ENCODE results near the gene UBA1. TPM values are rescaled to one million over a fixed set of nuclear protein-coding genes. Genes with fewer than 3 reads are reported as not detected.

Gene UBA1
- polyA plus RNA-seq, 1 donor (not counting 4 experiments of a cell fraction or from before 2014, with no cell fraction given), result 236 TPM

- Histone ChIP-seq H3K36me3 (ENCODE audit: control insufficient read depth in 2 of 2, extremely low read depth in 1 of 2, insufficient read depth in 2 of 2, low read length in 2 of 2) (peaks cover 69 to 85% of the 10 kb centered on the region in 2 experiments), H4K20me1 (ENCODE audit: control insufficient read depth, extremely low read depth, insufficient read depth, low read length) (peaks cover 23% of the 10 kb centered on the region), H3K4me2 (ENCODE audit: control insufficient read depth, extremely low read depth, insufficient read depth, low read depth, low read length) (no peak overlapping the region), H3K4me1 (ENCODE audit: control insufficient read depth, extremely low read depth, insufficient read depth, low read length) (peaks cover 4% of the 10 kb centered on the region), H3K9ac (ENCODE audit: control insufficient read depth, extremely low read depth, insufficient read depth, low read length) (no peak overlapping the region), H3K79me2 (ENCODE audit: control insufficient read depth, insufficient read depth, low read length) (peaks cover 47% of the 10 kb centered on the region), H3K9me1 (ENCODE audit: control insufficient read depth, extremely low read depth, insufficient read depth, low read length) (no peaks in the 10 kb centered on the region), H3K27me3 (ENCODE audit: control insufficient read depth, extremely low read depth, insufficient read depth, low read length) (no peaks in the 10 kb centered on the region), H3K9me3 (ENCODE audit: control insufficient read depth, low read depth, low read length) (no peaks in the 10 kb centered on the region), H3K27ac (ENCODE audit: control insufficient read depth, insufficient read depth, low read length) (peak overlapping the region; percentile 33), H2AFZ (ENCODE audit: control insufficient read depth, low read length) (no peak overlapping the region), H3K4me3 (ENCODE audit: control insufficient read depth in 2 of 3, extremely low read depth in 1 of 3, insufficient read depth in 2 of 3, low read depth in 1 of 3, low read length in 3 of 3) (no peak overlapping the region)
- dilution Hi-C loops (cut with MboI; ENCODE audit: extremely low pct_ligation_motif_present, low sequenced_read_pairs), result no loop called here
- no peak for DNase-seq (ENCODE audit: low read depth, low spot score)
- no peak for TF ChIP-seq EZH2 (IDR thresholded peaks at IDR 0.05; ENCODE audit: low read length)
- no peak for FAIRE-seq
These were observed 7.8 kb downstream of the UBA1 start for GRCh38 chrX:47201345-47201944.

GRCh38 chrX:47202316-47202715, 8.7 kb downstream of the UBA1 start:
- TF ChIP-seq CTCF (optimal IDR thresholded peaks at IDR 0.05 in 1 of 3, IDR thresholded peaks at IDR 0.05 in 1 of 3, conservative IDR thresholded peaks at IDR 0.05 in 1 of 3; ENCODE audit: extremely low read depth in 1 of 3, insufficient read depth in 2 of 3, low read length in 3 of 3) (no peak), EZH2 (IDR thresholded peaks at IDR 0.05; ENCODE audit: low read length) (no peak)
- no peaks in the 10 kb centered on the region for H3K9me1 ChIP-seq (ENCODE audit: control insufficient read depth, extremely low read depth, insufficient read depth, low read length)
- peaks cover 66 to 85% of the 10 kb centered on the region in 2 experiments for H3K36me3 ChIP-seq (ENCODE audit: control insufficient read depth in 2 of 2, extremely low read depth in 1 of 2, insufficient read depth in 2 of 2, low read length in 2 of 2)
- H3K4me2 ChIP-seq (ENCODE audit: control insufficient read depth, extremely low read depth, insufficient read depth, low read depth, low read length), result no peak overlapping the region
- H3K79me2 ChIP-seq (ENCODE audit: control insufficient read depth, insufficient read depth, low read length), result peaks cover 38% of the 10 kb centered on the region
- DNase-seq (ENCODE audit: low read depth, low spot score) (no peak), FAIRE-seq (no peak)
- H4K20me1 ChIP-seq (ENCODE audit: control insufficient read depth, extremely low read depth, insufficient read depth, low read length), result peaks cover 17% of the 10 kb centered on the region
- no peak overlapping the region for H3K9ac ChIP-seq (ENCODE audit: control insufficient read depth, extremely low read depth, insufficient read depth, low read length)
- H3K4me3 ChIP-seq (ENCODE audit: control insufficient read depth in 2 of 3, extremely low read depth in 1 of 3, insufficient read depth in 2 of 3, low read depth in 1 of 3, low read length in 3 of 3), result no peak overlapping the region
- H3K9me3 ChIP-seq (ENCODE audit: control insufficient read depth, low read depth, low read length), result no peaks in the 10 kb centered on the region
- H3K27ac ChIP-seq (ENCODE audit: control insufficient read depth, insufficient read depth, low read length), result no peak overlapping the region
- H3K4me1 ChIP-seq (ENCODE audit: control insufficient read depth, extremely low read depth, insufficient read depth, low read length), result no peaks in the 10 kb centered on the region
- dilution Hi-C loops (cut with MboI; ENCODE audit: extremely low pct_ligation_motif_present, low sequenced_read_pairs), result no loop called here
- no peaks in the 10 kb centered on the region for H3K27me3 ChIP-seq (ENCODE audit: control insufficient read depth, extremely low read depth, insufficient read depth, low read length)
- H2AFZ ChIP-seq (ENCODE audit: control insufficient read depth, low read length), result no peak overlapping the region

GRCh38 chrX:47202877-47203276, 9.2 kb downstream of the UBA1 start:
- H2AFZ ChIP-seq (ENCODE audit: control insufficient read depth, low read length), result no peak overlapping the region
- no peak overlapping the region for H3K9ac ChIP-seq (ENCODE audit: control insufficient read depth, extremely low read depth, insufficient read depth, low read length)
- no peak for DNase-seq (ENCODE audit: low read depth, low spot score)
- no peaks in the 10 kb centered on the region for H3K9me3 ChIP-seq (ENCODE audit: control insufficient read depth, low read depth, low read length)
- no peaks in the 10 kb centered on the region for H3K4me1 ChIP-seq (ENCODE audit: control insufficient read depth, extremely low read depth, insufficient read depth, low read length)
- no peak overlapping the region for H3K4me2 ChIP-seq (ENCODE audit: control insufficient read depth, extremely low read depth, insufficient read depth, low read depth, low read length)
- peaks cover 67 to 85% of the 10 kb centered on the region in 2 experiments for H3K36me3 ChIP-seq (ENCODE audit: control insufficient read depth in 2 of 2, extremely low read depth in 1 of 2, insufficient read depth in 2 of 2, low read length in 2 of 2)
- TF ChIP-seq EZH2 (IDR thresholded peaks at IDR 0.05; ENCODE audit: low read length), result no peak
- no peak for TF ChIP-seq CTCF (optimal IDR thresholded peaks at IDR 0.05 in 1 of 3, IDR thresholded peaks at IDR 0.05 in 1 of 3, conservative IDR thresholded peaks at IDR 0.05 in 1 of 3; ENCODE audit: extremely low read depth in 1 of 3, insufficient read depth in 2 of 3, low read length in 3 of 3)
- H3K79me2 ChIP-seq (ENCODE audit: control insufficient read depth, insufficient read depth, low read length), result peaks cover 33% of the 10 kb centered on the region
- no peaks in the 10 kb centered on the region for H3K9me1 ChIP-seq (ENCODE audit: control insufficient read depth, extremely low read depth, insufficient read depth, low read length)
- no peaks in the 10 kb centered on the region for H3K27me3 ChIP-seq (ENCODE audit: control insufficient read depth, extremely low read depth, insufficient read depth, low read length)
- H4K20me1 ChIP-seq (ENCODE audit: control insufficient read depth, extremely low read depth, insufficient read depth, low read length), result peaks cover 11% of the 10 kb centered on the region
- no peak overlapping the region for H3K4me3 ChIP-seq (ENCODE audit: control insufficient read depth in 2 of 3, extremely low read depth in 1 of 3, insufficient read depth in 2 of 3, low read depth in 1 of 3, low read length in 3 of 3)
- H3K27ac ChIP-seq (ENCODE audit: control insufficient read depth, insufficient read depth, low read length), result no peak overlapping the region
- dilution Hi-C loops (cut with MboI; ENCODE audit: extremely low pct_ligation_motif_present, low sequenced_read_pairs), result no loop called here
- no peak for FAIRE-seq
